Left cardiac atrium (tissue), 4 donors: ENCODE data around the gene SERPINB6. TPM values are rescaled to one million over a fixed set of nuclear protein-coding genes. Genes with fewer than 3 reads are reported as not detected.
"Not testable (repeated sequence)": the region's sequence is repeated elsewhere in the genome, so short reads cannot be mapped to it uniquely, and the experiment has no call there.

ENCODE experiments used
- ATAC-seq, 2 donors: fragments of 200-7000 bp; cut with Tn5 transposase; one replicate each; pipeline ENCODE4 v1.9.1; 2020; ENCODE audit warnings: mild to moderate bottlenecking in 2 of 2, moderate library complexity in 2 of 2
- DNase-seq: peaks from one replicate; pipeline ENCODE4 v3.0.0-alpha.2; 2020
- intact Hi-C, 2 donors: fragments of 100-400 bp; cut with DNase I; formaldehyde crosslinking; loops; one replicate each; pipeline versions ENCODE4 v1.14.1 to v1.15.1; 2022 to 2023
- total RNA-seq, 2 donors: library from RNA; stranded (reverse); fragmentation: NEBNext Ultra II Directional; extraction: Animal tissue kit (Norgen Biotek cat#: 25700); gene quantifications; one replicate each; pipeline ENCODE4 v1.2.1, GENCODE V29; 2021
- donor health status: DM: no; HTN: yes; CAD: no.
- donor health status: DM: no; HTN: yes; CAD: no; lungs with severe emphysema.
- donor health status: DM: yes; HTN: yes; CAD: no.
- donor health status: Dilated cardiomyopathy.

The SERPINB6 gene
- total RNA-seq, 2 donors from 2014 or later = 218 to 225 TPM

DNA sequence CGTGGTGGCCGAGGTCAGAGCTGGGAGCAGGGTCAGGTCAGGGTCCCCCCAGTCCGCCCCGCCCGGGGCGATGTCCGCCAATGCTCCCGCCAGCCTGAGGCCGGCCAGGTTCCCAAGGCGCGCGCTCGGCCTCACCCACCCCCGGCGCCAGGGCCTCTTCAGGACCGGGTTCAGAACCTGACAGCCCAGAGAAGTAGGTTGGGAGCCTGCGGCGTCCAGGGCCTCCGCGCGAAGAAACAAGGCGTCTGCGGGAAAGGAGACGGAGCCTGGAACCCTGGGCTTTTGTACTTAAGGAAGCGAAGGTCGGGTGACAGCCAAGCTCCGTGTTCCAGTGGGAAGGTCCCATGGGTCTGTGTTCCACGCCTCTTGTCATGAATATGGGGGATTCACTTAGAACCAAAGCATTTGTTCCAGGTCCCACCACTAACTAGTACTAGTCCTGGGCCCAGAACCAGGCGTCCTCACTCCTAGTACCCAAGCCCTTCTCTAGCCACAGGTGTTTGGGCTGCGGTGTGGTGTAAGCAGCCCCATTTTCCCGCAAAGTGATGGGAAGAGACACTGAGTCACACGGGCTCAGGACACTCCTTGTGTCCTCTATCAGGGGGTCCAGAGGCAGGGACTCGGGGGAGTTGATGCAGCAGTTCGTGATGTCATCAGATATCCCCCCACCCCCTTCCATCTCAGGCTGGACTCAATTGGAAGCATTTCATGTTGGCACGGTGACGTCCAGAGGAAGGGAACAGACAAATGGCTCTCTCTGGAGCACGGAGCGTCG, 67.8 kb downstream of the SERPINB6 start:
- peak; percentile 34 for DNase-seq
- peak; percentile 74 to 76 for ATAC-seq
- intact Hi-C loops = loop anchor here in 1 of 2 donors (10.0 kb wide), 1 partner anchor 49 kb away; no protein-coding TSS in a partner anchor

DNA sequence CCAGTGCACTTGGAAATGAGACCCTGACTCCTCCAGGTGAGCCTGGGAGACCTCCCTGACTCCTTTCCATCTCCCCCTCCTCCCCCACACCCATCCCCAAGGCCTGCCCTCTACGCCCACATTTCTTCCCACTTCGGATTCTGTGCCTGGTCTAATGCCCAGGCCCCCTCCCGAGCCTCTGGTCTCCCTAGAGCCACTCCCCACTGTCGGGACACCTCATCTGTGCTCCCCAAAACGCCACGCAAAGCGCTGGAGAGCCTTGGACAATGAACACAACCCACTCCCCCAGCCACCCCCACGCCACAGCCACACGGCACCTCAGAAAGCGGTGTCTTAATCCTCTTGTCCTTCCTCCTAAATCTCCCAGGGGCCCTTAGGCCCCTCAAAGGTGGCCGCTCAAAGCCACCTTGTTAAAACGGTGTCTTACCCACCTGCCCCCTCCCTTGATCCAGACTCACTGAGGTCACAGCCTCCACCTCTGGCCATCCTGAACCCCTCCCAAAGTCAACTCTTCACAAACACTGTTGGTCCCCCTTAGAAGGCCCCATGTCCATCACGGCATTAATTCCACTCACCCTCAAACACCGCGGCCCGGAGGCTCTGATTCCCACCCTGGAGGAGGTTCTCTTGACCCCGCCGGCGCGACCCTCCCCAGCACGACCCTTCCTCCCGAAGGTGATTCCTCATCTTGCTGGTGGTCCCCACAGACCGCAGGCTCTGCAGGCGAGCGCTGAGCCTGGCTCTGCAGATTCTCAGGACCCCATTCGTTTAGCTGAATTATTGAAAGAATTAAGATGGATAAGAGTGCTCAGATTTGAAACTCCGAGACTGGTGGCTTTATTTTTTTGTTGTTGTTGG, 69.5 kb downstream of the SERPINB6 start:
- ATAC-seq, DNase-seq: not testable (repeated sequence)
- intact Hi-C loops = loop anchor here in 1 of 2 donors (10.0 kb wide), 1 partner anchor 47 kb away; no protein-coding TSS in a partner anchor

DNA sequence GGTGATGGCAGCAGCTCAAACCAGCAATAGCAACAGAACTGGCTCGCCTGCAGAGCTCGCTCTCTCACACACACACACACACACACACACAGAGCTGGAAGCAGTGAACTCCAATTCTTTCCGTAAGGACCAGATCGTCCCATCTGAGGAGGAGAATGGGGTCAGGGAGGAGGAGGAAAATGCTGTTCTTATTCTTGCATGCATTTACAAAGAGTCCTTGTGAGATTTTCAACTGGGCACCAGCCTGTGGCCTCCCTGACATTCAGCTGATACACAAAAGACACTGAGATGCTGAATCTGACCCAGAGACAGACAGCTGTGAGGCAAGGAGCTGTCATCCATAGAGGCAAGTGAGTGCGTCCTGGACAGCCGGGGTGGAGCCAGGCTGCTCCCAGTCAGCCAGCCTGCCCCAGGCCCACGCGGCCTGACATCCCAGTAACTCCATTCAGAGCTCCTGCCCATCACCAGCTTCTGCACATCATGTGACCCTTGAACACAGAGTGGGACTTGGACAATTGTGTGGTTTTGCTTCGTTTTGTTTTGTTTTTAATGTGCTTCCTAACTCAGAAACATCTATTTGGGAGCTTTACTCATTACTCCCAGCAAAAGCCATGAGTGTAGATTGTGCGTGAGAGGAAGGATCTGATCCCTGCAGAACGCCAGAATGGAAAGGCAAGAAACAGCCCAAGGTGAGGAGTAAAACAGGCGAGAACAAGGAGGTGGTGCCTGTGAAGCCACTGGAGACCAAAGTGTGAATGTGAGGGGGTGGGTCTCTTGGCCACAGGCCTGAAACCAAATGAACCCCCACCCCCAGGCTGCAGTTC, 70.3 kb downstream of the SERPINB6 start:
- peak; percentile 48 for DNase-seq
- intact Hi-C loops = loop anchor here in 1 of 2 donors (10.0 kb wide), 1 partner anchor 46 kb away; no protein-coding TSS in a partner anchor
- ATAC-seq = peak; percentile 5 to 10

DNA sequence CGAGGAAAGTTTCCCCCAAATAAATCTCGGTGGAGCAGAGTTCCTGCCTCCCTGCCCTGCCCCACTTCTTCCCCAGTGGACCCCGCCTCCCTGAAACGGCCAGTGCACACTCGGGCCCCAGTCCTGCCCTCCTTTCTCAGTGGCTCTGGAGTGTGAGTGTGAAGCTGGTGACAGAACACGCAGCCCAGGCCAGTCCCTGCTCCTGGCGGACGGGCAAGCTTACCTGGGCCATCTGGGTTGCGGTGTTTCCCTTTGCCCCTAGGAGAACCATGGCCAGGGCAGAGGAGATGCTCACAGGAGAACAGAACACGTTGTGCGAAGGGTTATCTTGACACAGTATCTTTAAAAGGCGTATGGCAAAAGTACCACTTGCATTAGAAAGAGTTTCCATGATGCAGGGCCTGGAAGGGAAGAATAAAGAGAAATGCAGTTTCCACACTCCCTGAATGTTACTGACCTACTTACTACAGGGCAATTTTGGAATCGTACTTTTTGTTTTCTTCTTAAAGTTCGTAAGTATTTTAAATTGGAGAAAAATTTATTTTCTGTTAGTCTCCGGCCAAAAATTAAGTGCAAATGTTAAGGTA, 71.1 kb downstream of the SERPINB6 start:
- no peak for ATAC-seq
- intact Hi-C loops = loop anchor here in 1 of 2 donors (10.0 kb wide), 1 partner anchor 46 kb away; no protein-coding TSS in a partner anchor
- no peak for DNase-seq

DNA sequence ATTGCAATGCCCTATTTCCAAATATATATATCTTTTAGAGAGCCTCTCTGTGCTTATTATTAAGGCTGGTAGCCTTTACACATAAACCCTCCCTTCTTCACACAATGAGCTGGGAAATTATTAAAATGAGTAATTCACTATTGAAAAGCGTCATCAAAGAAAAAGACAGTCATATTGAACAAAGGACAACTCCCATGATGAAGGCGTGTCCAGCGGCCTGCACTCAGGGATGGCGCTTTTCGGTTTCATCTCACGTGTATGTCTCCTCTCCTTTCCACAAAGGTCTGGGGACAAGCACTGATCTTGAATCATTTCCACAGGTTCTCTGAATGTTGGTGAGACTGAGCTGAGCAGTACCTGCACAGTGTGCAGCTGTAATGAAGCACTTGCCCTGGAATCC, 71.8 kb downstream of the SERPINB6 start:
- intact Hi-C loops = no loop called here
- no peak for ATAC-seq
- DNase-seq = no peak

Other genes with a start within 250 kb of the SERPINB6 start
- 1 to 10 TPM; 1.6 to 2.6 TPM for gene MYLK4, start 220.6 kb downstream of the SERPINB6 start, total RNA-seq
- gene WRNIP1, start 206.2 kb downstream of the SERPINB6 start, total RNA-seq = 10 to 100 TPM; 34.8 to 36.9 TPM
- gene SERPINB1, start 129.7 kb downstream of the SERPINB6 start, total RNA-seq = 10 to 100 TPM; 27.5 to 39.2 TPM
- 10 to 100 TPM in 1 of 2 donors, 1 to 10 TPM in 1; 3.8 to 14.4 TPM for gene SERPINB9, start 68.3 kb downstream of the SERPINB6 start, total RNA-seq
- 10 to 100 TPM; 46.2 to 53.8 TPM for gene NQO2, start 28.3 kb upstream of the SERPINB6 start, total RNA-seq
- 10 to 100 TPM; 10.6 to 13.1 TPM for gene RIPK1, start 96.9 kb upstream of the SERPINB6 start, total RNA-seq
- 10 to 100 TPM; 12.4 to 13.6 TPM for gene BPHL, start 147.1 kb upstream of the SERPINB6 start, total RNA-seq
- 10 to 100 TPM; 43.8 to 57.8 TPM for gene TUBB2A, start 186.0 kb upstream of the SERPINB6 start, total RNA-seq